Breast epithelium (tissue), 3 donors: ENCODE measurements around the gene MMP26.

Experiments
- POLR2A ChIP-seq: fragments of 450-650 bp; IDR thresholded peaks from one replicate; pipeline ENCODE4 v1.6.1; 2016; ENCODE audit warnings: antibody characterized with exemption, mild to moderate bottlenecking, moderate library complexity
- POLR2AphosphoS5 ChIP-seq, 3 donors: sonication (generic); formaldehyde crosslinking; IDR thresholded peaks; one replicate each; pipeline ENCODE4 v1.6.1; 2017; ENCODE audit warnings: antibody characterized with exemption in 3 of 3
- TF ChIP-seq, protein P1 (sequence below), 3 donors: fragments of 450-650 bp; IDR thresholded peaks; one replicate each; pipeline ENCODE4 v1.5.1; 2016 to 2017; ENCODE audit warnings: antibody characterized with exemption in 3 of 3, mild to moderate bottlenecking in 3 of 3, moderate library complexity in 3 of 3

- TF ChIP-seq, protein P1, sequence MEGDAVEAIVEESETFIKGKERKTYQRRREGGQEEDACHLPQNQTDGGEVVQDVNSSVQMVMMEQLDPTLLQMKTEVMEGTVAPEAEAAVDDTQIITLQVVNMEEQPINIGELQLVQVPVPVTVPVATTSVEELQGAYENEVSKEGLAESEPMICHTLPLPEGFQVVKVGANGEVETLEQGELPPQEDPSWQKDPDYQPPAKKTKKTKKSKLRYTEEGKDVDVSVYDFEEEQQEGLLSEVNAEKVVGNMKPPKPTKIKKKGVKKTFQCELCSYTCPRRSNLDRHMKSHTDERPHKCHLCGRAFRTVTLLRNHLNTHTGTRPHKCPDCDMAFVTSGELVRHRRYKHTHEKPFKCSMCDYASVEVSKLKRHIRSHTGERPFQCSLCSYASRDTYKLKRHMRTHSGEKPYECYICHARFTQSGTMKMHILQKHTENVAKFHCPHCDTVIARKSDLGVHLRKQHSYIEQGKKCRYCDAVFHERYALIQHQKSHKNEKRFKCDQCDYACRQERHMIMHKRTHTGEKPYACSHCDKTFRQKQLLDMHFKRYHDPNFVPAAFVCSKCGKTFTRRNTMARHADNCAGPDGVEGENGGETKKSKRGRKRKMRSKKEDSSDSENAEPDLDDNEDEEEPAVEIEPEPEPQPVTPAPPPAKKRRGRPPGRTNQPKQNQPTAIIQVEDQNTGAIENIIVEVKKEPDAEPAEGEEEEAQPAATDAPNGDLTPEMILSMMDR (IDR thresholded peaks at IDR 0.05), result no peak
- TF ChIP-seq POLR2A, result no peak
- no peak for TF ChIP-seq POLR2AphosphoS5 (IDR thresholded peaks at IDR 0.05)
These were observed 278 bp downstream of the MMP26 start for GRCh38 chr11:4704790-4705334.
